ENCODE measurements around the gene SOWAHD.
A peak's percentile ranks its signal among the peaks of the same experiment; 100 is the strongest.

Gene SOWAHD

DNA sequence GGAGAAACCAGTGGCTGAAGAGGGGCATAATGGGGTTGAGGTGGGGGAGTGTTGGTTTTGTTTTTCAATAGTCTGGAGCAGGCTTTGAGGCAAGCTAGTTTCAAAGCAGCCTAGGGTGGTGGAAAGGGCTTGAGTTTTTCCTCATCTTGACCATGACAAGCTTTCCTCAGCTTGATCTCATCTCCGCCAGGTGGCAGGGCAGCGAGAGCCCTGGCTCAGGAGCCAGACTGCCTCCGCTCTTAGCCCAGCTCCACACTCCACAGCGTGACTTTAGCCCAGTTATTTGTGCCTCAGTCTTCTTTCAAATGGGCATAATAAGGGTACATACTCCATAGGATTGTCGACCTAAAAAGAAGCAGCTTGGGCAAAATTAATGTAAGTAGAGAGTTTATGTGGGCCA is 29.9 kb upstream of the SOWAHD start:
- no peak for DNase-seq (ENCODE audit: low read depth)
- TF ChIP-seq, protein P1, sequence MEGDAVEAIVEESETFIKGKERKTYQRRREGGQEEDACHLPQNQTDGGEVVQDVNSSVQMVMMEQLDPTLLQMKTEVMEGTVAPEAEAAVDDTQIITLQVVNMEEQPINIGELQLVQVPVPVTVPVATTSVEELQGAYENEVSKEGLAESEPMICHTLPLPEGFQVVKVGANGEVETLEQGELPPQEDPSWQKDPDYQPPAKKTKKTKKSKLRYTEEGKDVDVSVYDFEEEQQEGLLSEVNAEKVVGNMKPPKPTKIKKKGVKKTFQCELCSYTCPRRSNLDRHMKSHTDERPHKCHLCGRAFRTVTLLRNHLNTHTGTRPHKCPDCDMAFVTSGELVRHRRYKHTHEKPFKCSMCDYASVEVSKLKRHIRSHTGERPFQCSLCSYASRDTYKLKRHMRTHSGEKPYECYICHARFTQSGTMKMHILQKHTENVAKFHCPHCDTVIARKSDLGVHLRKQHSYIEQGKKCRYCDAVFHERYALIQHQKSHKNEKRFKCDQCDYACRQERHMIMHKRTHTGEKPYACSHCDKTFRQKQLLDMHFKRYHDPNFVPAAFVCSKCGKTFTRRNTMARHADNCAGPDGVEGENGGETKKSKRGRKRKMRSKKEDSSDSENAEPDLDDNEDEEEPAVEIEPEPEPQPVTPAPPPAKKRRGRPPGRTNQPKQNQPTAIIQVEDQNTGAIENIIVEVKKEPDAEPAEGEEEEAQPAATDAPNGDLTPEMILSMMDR (IDR thresholded peaks at IDR 0.05; ENCODE audit: control insufficient read depth, insufficient read depth, low read depth, low read length, missing control alignments), result peak; percentile 14
- no peak overlapping the region for H3K4me3 ChIP-seq (ENCODE audit: control insufficient read depth, low read depth, low read length)

DNA sequence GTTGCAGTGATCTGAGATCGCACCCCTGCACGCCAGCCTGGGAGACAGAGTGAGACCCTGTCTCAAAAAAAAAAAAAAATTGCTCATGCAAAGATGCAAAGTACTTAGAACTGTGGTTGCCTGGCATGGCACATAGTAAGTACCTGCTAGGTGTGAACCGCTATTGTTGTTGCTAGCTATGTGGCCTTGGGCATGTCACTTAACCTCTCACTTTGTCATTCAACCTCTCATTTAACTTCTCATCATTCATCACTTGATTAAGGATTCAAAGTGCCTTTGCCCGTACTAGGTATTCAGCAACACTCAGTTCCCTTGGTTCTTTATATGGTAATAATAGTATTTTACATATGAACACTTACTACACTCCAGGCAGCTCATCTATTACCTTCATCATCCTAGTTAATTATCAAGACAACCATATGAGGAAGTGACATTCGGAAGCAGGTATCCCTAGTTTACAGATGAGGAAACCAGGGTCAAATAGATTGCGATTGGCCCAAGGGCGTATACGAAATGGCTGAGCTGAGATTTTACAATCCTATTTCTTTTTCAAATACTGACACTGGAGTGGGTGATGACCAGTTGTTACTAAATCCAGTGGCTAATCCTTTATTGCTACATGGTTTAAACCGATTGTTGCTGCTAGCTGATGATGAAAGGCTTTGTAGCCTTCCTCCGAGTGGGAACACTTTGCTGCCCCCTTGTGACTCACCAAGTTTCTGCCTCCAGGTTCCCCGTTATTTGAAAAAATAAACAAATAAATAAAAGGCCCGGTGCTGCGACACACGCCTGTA is 28.8 kb upstream of the SOWAHD start:
- TF ChIP-seq, protein P1 (IDR thresholded peaks at IDR 0.05; ENCODE audit: control insufficient read depth, insufficient read depth, low read depth, low read length, missing control alignments), result peak; percentile 65
- no peak overlapping the region for H3K4me3 ChIP-seq (ENCODE audit: control insufficient read depth, low read depth, low read length)
- peak; percentile 52 for DNase-seq (ENCODE audit: low read depth)

DNA sequence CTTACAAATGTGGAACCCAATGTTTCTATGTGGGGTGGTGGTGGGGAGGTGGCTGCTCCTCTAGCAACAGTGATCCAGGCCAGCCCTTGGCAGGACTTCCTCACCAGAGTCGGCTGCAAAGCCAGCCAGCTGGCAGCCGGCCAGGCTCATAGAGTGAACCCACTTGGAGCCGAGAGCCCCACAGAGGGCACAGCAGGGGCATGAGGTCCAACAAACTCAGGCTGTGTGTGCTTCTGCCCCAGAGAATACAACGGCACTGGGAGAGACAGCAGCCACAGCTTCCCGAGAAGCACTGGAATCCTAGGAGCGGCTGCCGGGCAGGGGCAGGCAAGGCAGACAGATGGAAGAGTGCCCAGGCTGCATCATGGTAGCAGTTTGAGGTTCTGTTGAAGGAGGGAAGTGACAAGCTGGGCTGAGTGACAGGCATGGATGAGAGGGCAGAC is 23.5 kb upstream of the SOWAHD start:
- H3K4me3 ChIP-seq (ENCODE audit: control insufficient read depth, low read depth, low read length), result no peak overlapping the region
- TF ChIP-seq, protein P1 (IDR thresholded peaks at IDR 0.05; ENCODE audit: control insufficient read depth, insufficient read depth, low read depth, low read length, missing control alignments), result no peak
- DNase-seq (ENCODE audit: low read depth), result no peak

DNA sequence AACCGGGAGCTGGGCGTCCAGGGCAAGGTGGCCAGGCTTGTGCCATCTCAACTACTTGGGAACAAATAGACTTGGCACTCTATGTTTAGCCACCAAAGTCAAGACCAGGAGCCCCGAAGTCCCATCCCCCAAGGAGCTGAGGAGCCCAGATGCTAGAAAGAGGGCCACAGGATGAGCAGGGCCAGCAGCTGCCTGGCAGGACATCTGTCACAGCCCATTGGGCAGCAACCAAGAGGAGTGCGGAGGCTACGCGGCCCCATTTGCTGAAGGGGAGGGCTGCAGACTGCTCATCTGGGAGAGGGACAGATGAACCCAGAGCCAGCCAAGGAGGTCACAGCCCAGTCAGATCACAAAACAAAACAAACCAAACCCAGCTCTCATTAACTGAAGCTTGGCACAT is 22.9 kb upstream of the SOWAHD start:
- DNase-seq (ENCODE audit: low read depth), result no peak
- TF ChIP-seq, protein P1 (IDR thresholded peaks at IDR 0.05; ENCODE audit: control insufficient read depth, insufficient read depth, low read depth, low read length, missing control alignments), result no peak
- no peak overlapping the region for H3K4me3 ChIP-seq (ENCODE audit: control insufficient read depth, low read depth, low read length)

DNA sequence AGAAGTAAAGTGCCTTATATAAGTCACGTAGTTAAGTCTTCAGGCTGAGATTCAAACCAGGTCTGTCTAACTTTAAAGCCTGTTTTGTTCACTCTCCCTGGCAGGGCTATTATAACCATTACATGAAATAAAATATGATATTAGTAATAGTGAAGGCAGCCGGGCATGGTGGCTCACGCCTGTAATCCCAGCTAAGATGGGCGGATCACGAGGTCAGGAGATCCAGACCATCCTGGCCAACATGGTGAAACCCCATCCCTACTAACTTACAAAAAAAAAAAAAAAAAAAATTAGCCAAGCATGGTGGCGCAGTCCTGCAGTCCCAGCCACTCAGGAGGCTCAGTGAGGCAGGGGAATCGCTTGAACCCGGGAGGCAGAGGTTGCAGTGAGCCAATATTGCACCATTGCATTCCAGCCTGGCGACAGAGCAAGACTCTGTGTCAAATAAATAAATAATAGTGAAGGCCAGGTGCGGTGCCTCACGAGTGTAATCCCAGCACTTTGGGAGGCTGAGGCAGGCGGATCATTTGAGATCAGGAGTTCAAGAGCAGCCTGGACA is 22.1 kb upstream of the SOWAHD start:
- DNase-seq (ENCODE audit: low read depth), result no peak

DNA sequence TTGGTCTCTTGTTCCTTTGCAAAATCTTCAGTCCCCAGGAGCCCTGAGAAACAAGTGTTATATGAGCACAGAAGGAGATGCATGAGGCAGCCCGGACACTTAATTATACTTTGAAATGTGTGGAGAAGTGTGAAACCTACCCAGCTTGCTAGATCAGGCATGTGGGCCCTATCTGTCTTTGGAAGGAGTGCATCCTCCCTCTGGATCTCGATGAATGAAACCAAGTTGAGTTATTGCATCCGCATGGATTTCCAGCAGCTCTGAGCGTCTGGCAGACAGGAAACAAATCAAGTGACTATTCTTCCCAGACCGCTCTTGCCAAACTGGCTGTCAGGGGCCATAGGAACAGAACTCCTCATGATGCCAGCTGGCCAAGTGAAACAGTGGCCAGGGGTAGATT is 19.6 kb upstream of the SOWAHD start:
- H3K4me3 ChIP-seq (ENCODE audit: control insufficient read depth, low read depth, low read length), result no peak overlapping the region
- no peak for DNase-seq (ENCODE audit: low read depth)
- TF ChIP-seq, protein P1 (IDR thresholded peaks at IDR 0.05; ENCODE audit: control insufficient read depth, insufficient read depth, low read depth, low read length, missing control alignments), result no peak

More for the DNA sequence above, 22.1 kb upstream of the SOWAHD start:
- TF ChIP-seq, protein P1 (IDR thresholded peaks at IDR 0.05; ENCODE audit: control insufficient read depth, insufficient read depth, low read depth, low read length, missing control alignments), result no peak
- no peak overlapping the region for H3K4me3 ChIP-seq (ENCODE audit: control insufficient read depth, low read depth, low read length)
